Effector CD4-positive, alpha-beta T cell (primary cell): Measurements from ENCODE around the gene SNX17.
"Not testable (repeated sequence)": the region's sequence is repeated elsewhere in the genome, so short reads cannot be mapped to it uniquely, and the experiment has no call there.

Experiments used
- DNase-seq: peaks from one replicate; pipeline ENCODE4 v3.0.0-alpha.2; 2020
- total RNA-seq: gene quantifications from one replicate; lab custom pipeline; 2026; lab: John Stamatoyannopoulos, UW

Gene SNX17
- 76.9 reads per million, percentile 77 among the genes with 10 or more reads in this experiment for total RNA-seq

- peak; percentile 99 for DNase-seq
These were observed at the start of gene SNX17, which contains the start of gene EIF2B4 for GRCh38 chr2:27370026-27370815. TSS of gene SNX17 (plus strand) at chr2:27370616. CDS start at chr2:27370744, 128 bp downstream. TSS of gene EIF2B4 (minus strand) at chr2:27370338. CDS start at chr2:27370314, 24 bp downstream.

GRCh38 chr2:27320958-27321543, 49.4 kb upstream of the SNX17 start:
- no peak for DNase-seq

- DNase-seq, result no peak
These were observed 48.1 kb upstream of the SNX17 start for GRCh38 chr2:27322301-27322765.

- peak; percentile 83 for DNase-seq
These were observed 47.4 kb upstream of the SNX17 start, which contains the start of gene MPV17 for GRCh38 chr2:27322766-27323595. TSS of gene MPV17 (minus strand) at chr2:27323097. CDS start at chr2:27322517, 580 bp downstream.

GRCh38 chr2:27323596-27324285, 46.7 kb upstream of the SNX17 start:
- no peak for DNase-seq

- DNase-seq, result no peak
These were observed 45.7 kb upstream of the SNX17 start for GRCh38 chr2:27324720-27325119.

- no peak for DNase-seq
These were observed 35.1 kb upstream of the SNX17 start for GRCh38 chr2:27335311-27335710.

GRCh38 chr2:27336173-27336572, 34.2 kb upstream of the SNX17 start:
- DNase-seq, result no peak

GRCh38 chr2:27347641-27348040, 22.8 kb upstream of the SNX17 start:
- DNase-seq, result no peak

GRCh38 chr2:27350106-27350693, 20.2 kb upstream of the SNX17 start:
- no peak for DNase-seq

GRCh38 chr2:27351802-27352598, 18.4 kb upstream of the SNX17 start:
- no peak for DNase-seq

- DNase-seq, result not testable (repeated sequence)
These were observed 17.0 kb upstream of the SNX17 start for GRCh38 chr2:27353386-27353761.

- DNase-seq, result no peak
These were observed 16.4 kb upstream of the SNX17 start for GRCh38 chr2:27353762-27354596.

- DNase-seq, result no peak
These were observed 15.9 kb upstream of the SNX17 start for GRCh38 chr2:27354597-27354927.

- no peak for DNase-seq
These were observed 14.4 kb upstream of the SNX17 start for GRCh38 chr2:27356056-27356381.

- DNase-seq, result peak; percentile 91
These were observed 13.8 kb upstream of the SNX17 start, which contains the start of gene GTF3C2 for GRCh38 chr2:27356382-27357181. TSS of gene GTF3C2 (minus strand) at chr2:27356764. CDS start at chr2:27343554, 13,210 bp downstream.

- no peak for DNase-seq
These were observed 7.6 kb upstream of the SNX17 start for GRCh38 chr2:27362678-27363420.

GRCh38 chr2:27363933-27364332, 6.5 kb upstream of the SNX17 start:
- no peak for DNase-seq
